HT-29 (cell line): Measurements from ENCODE around the gene SLC36A2. TPM values are rescaled to one million over a fixed set of nuclear protein-coding genes. Genes with fewer than 3 reads are reported as not detected.
A peak's percentile ranks its signal among the peaks of the same experiment; 100 is the strongest.
"Not testable (repeated sequence)": the region's sequence is repeated elsewhere in the genome, so short reads cannot be mapped to it uniquely, and the experiment has no call there.

Source experiments
- DNase-seq: peaks from one replicate; pipeline ENCODE4 v3.0.0-alpha.2; 2015; ENCODE audit warnings: low spot score
- total RNA-seq: library from RNA; depleted of rRNA; stranded (reverse); fragments of >200 nt; shearing (Covaris generic); gene quantifications from 2 replicates; pipeline ENCODE4 v1.2.3, GENCODE V29; 2014

SLC36A2 gene
- total RNA-seq, 1 experiment from 2014 or later = not detected

GRCh38 chr5:151326266-151326665 is 21.1 kb downstream of the SLC36A2 start:
- DNase-seq = no peak

GRCh38 chr5:151320481-151320880 is 26.9 kb downstream of the SLC36A2 start:
- DNase-seq = no peak

GRCh38 chr5:151318850-151319732 is 28.3 kb downstream of the SLC36A2 start:
- DNase-seq = peak; percentile 20

GRCh38 chr5:151317871-151318270 is 29.5 kb downstream of the SLC36A2 start:
- no peak for DNase-seq

GRCh38 chr5:151315998-151316597 is 31.3 kb downstream of the SLC36A2 start:
- peak; percentile 88 for DNase-seq

GRCh38 chr5:151313357-151313756 is 34.0 kb downstream of the SLC36A2 start:
- DNase-seq = no peak

- no peak for DNase-seq
Measured at GRCh38 chr5:151312756-151313324, 34.5 kb downstream of the SLC36A2 start.

- no peak for DNase-seq
Measured at GRCh38 chr5:151310932-151311331, 36.4 kb downstream of the SLC36A2 start.

- not testable (repeated sequence) for DNase-seq
Measured at GRCh38 chr5:151309821-151310220, 37.5 kb downstream of the SLC36A2 start.

- DNase-seq = not testable (repeated sequence)
Measured at GRCh38 chr5:151309266-151309665, 38.1 kb downstream of the SLC36A2 start.

- DNase-seq = no peak
Measured at GRCh38 chr5:151303666-151304065, 43.7 kb downstream of the SLC36A2 start, which contains the start of gene SLC36A3. SLC36A3 (minus strand) TSS chr5:151303766; CDS start chr5:151303354, 412 bp downstream.

- DNase-seq = no peak
Measured at GRCh38 chr5:151298063-151298855, 49.1 kb downstream of the SLC36A2 start.

- no peak for DNase-seq
Measured at GRCh38 chr5:151296974-151297373, 50.4 kb downstream of the SLC36A2 start.

GRCh38 chr5:151296478-151296830 is 50.9 kb downstream of the SLC36A2 start:
- DNase-seq = no peak

GRCh38 chr5:151295791-151296477 is 51.4 kb downstream of the SLC36A2 start:
- DNase-seq = no peak

GRCh38 chr5:151295138-151295537 is 52.2 kb downstream of the SLC36A2 start:
- no peak for DNase-seq

- no peak for DNase-seq
Measured at GRCh38 chr5:151293624-151294023, 53.7 kb downstream of the SLC36A2 start.

- peak; percentile 56 for DNase-seq
Measured at GRCh38 chr5:151288180-151288579, 59.2 kb downstream of the SLC36A2 start.

- no peak for DNase-seq
Measured at GRCh38 chr5:151286246-151286645, 61.1 kb downstream of the SLC36A2 start.

GRCh38 chr5:151285683-151286082 is 61.7 kb downstream of the SLC36A2 start:
- no peak for DNase-seq

GRCh38 chr5:151284392-151284967 is 62.9 kb downstream of the SLC36A2 start:
- no peak for DNase-seq
